WTC11 (cell line): ENCODE data around the gene ZFYVE1. TPM values are rescaled to one million over a fixed set of nuclear protein-coding genes. Genes with fewer than 3 reads are reported as not detected.

ENCODE experiments used
- ATAC-seq: fragments of 200-7000 bp; cut with Tn5 transposase; 2 replicates; pipeline ENCODE4 v1.10.0; 2021; ENCODE audit warnings: mild to moderate bottlenecking, moderate library complexity
- CTCF ChIA-PET: fragments of 300-600 bp; sonication (Branson Sonifier 250); formaldehyde crosslinking; loops from one replicate; lab custom pipeline; 2021; ENCODE audit warnings: antibody characterized with exemption; lab: Charles Lee
- POLR2A ChIA-PET: fragments of 350-600 bp; sonication (Branson Sonifier 250); formaldehyde crosslinking; loops from one replicate; lab custom pipeline; 2021; ENCODE audit warnings: antibody characterized with exemption; lab: Charles Lee
- DNase-seq: peaks from one replicate; pipeline ENCODE4 v3.0.0; 2021; ENCODE audit warnings: low spot score
- H3K27ac Mint-ChIP-seq: 2 replicates; pipeline ENCODE4 v1.8.0; 2021; ENCODE audit warnings: mixed read lengths
- H3K27me3 Mint-ChIP-seq: 2 replicates; pipeline ENCODE4 v1.8.0; 2021; ENCODE audit warnings: low read depth, mild to moderate bottlenecking, moderate library complexity, mixed read lengths
- H3K36me3 Mint-ChIP-seq: 2 replicates; pipeline ENCODE4 v1.8.0; 2021; ENCODE audit warnings: mixed read lengths
- H3K4me1 Mint-ChIP-seq: 2 replicates; pipeline ENCODE4 v1.8.0; 2022; ENCODE audit warnings: mixed read lengths
- H3K4me3 Mint-ChIP-seq: 2 replicates; pipeline ENCODE4 v1.8.0; 2021; ENCODE audit warnings: mild to moderate bottlenecking, moderate library complexity, mixed read lengths
- H3K9me3 Mint-ChIP-seq: 2 replicates; pipeline ENCODE4 v1.8.0; 2021; ENCODE audit warnings: mixed read lengths
- AFF4 ChIP-seq: sonication (generic); formaldehyde crosslinking; IDR thresholded peaks from 2 replicates; pipeline ENCODE4 v1.8.1; 2023; ENCODE audit warnings: mild to moderate bottlenecking, missing genetic modification reagents, borderline replicate concordance
- CTCF ChIP-seq: fragments of 200-600 bp; IDR thresholded peaks from 2 replicates; pipeline ENCODE4 v1.8.0; 2022; ENCODE audit warnings: antibody characterized with exemption
- FOXK1 ChIP-seq: sonication (generic); formaldehyde crosslinking; IDR thresholded peaks from 2 replicates; pipeline ENCODE4 v1.8.0; 2022; ENCODE audit warnings: mild to moderate bottlenecking, moderate library complexity, missing genetic modification reagents
- MLX ChIP-seq: sonication (generic); formaldehyde crosslinking; IDR thresholded peaks from 2 replicates; pipeline ENCODE4 v1.8.1; 2023; ENCODE audit warnings: mild to moderate bottlenecking, missing genetic modification reagents, moderate library complexity
- MXD4 ChIP-seq: fragments of 250-450 bp; sonication (Bioruptor Pico); IDR thresholded peaks from 2 replicates; pipeline ENCODE4 v1.8.0; 2021; ENCODE audit warnings: mild to moderate bottlenecking, moderate library complexity, borderline replicate concordance
- NFE2L1 ChIP-seq: sonication (generic); formaldehyde crosslinking; IDR thresholded peaks from 2 replicates; pipeline ENCODE4 v1.8.1; 2023; ENCODE audit warnings: missing genetic modification reagents
- RELA ChIP-seq: sonication (generic); formaldehyde crosslinking; IDR thresholded peaks from 2 replicates; pipeline ENCODE4 v1.8.1; 2022; ENCODE audit warnings: missing genetic modification reagents, mild to moderate bottlenecking, borderline replicate concordance
- STAT6 ChIP-seq: sonication (generic); formaldehyde crosslinking; conservative IDR thresholded peaks from 2 replicates; pipeline ENCODE4 v1.8.1; 2023; ENCODE audit warnings: mild to moderate bottlenecking, low read depth, missing genetic modification reagents, moderate library complexity
- TEAD4 ChIP-seq: sonication (generic); formaldehyde crosslinking; IDR thresholded peaks from 2 replicates; pipeline ENCODE4 v1.8.0; 2022; ENCODE audit warnings: mild to moderate bottlenecking, missing genetic modification reagents
- TP53 ChIP-seq: sonication (generic); formaldehyde crosslinking; IDR thresholded peaks from 2 replicates; pipeline ENCODE4 v1.8.1; 2023; ENCODE audit warnings: mild to moderate bottlenecking, missing genetic modification reagents
- ZNF138 ChIP-seq: sonication (generic); formaldehyde crosslinking; conservative IDR thresholded peaks from 2 replicates; pipeline ENCODE4 v1.8.1; 2022; ENCODE audit warnings: mild to moderate bottlenecking, moderate library complexity, missing genetic modification reagents
- ZNF263 ChIP-seq: sonication (generic); formaldehyde crosslinking; IDR thresholded peaks from 2 replicates; pipeline ENCODE4 v1.8.1; 2022; ENCODE audit warnings: low read depth, mild to moderate bottlenecking, moderate library complexity, missing genetic modification reagents
- ZNF423 ChIP-seq: fragments of 250-450 bp; sonication (Bioruptor Pico); IDR thresholded peaks from 2 replicates; pipeline ENCODE4 v2.1.2; 2022; ENCODE audit warnings: mild to moderate bottlenecking, moderate library complexity
- ZNF425 ChIP-seq: fragments of 250-450 bp; sonication (Bioruptor Pico); conservative IDR thresholded peaks from 2 replicates; pipeline ENCODE4 v1.9.0; 2021; ENCODE audit warnings: mild to moderate bottlenecking
- ZNF532 ChIP-seq: fragments of 250-450 bp; sonication (Bioruptor Pico); IDR thresholded peaks from 2 replicates; pipeline ENCODE4 v1.9.0; 2021; ENCODE audit warnings: mild to moderate bottlenecking, borderline replicate concordance
- total RNA-seq: library from RNA; stranded (reverse); gene quantifications from 3 replicates; pipeline ENCODE4 v1.2.3, GENCODE V29; 2021

ZFYVE1 gene
- total RNA-seq, 1 experiment from 2014 or later = 12.8 TPM

- CTCF ChIA-PET = interaction anchor here (0.5 to 3.1 kb wide), 43 partner anchors 9 to 693 kb away, joined by 3 to 59 read pairs (median 4); partner anchors contain the start of genes DCAF4, DPF3, RBM25 and ZFYVE1
- H3K4me3 Mint-ChIP-seq = no peak overlapping the region
- peak; percentile 79 for TF ChIP-seq CTCF
- TF ChIP-seq ZNF138 (CRISPR knock-in tag) = no peak
- H3K9me3 Mint-ChIP-seq = no peaks in the 10 kb centered on the region
- H3K36me3 Mint-ChIP-seq = peaks cover 16% of the 10 kb centered on the region
- peak; percentile 51 for ATAC-seq
- peak; percentile 82 for DNase-seq
- H3K27me3 Mint-ChIP-seq = no peaks in the 10 kb centered on the region
- no peaks in the 10 kb centered on the region for H3K4me1 Mint-ChIP-seq
- H3K27ac Mint-ChIP-seq = no peak overlapping the region
- POLR2A ChIA-PET = interaction anchor here (0.6 kb wide), 1 partner anchor 20 kb away, joined by 4 read pairs; no protein-coding TSS in a partner anchor
These were observed 78.3 kb downstream of the ZFYVE1 start for GRCh38 chr14:72948481-72949138.

GRCh38 chr14:72947366-72948160 is 79.3 kb downstream of the ZFYVE1 start:
- no peaks in the 10 kb centered on the region for H3K4me1 Mint-ChIP-seq
- H3K9me3 Mint-ChIP-seq = no peaks in the 10 kb centered on the region
- ChIA-PET POLR2A (no interaction called here), CTCF (interaction anchor here (0.6 to 3.1 kb wide), 13 partner anchors 8 to 433 kb away, joined by 3 to 59 read pairs (median 4); partner anchors contain the start of gene DCAF4)
- peak overlapping the region; percentile 65; the same call in 1 of the 2 replicates for H3K27ac Mint-ChIP-seq
- no peaks in the 10 kb centered on the region for H3K27me3 Mint-ChIP-seq
- DNase-seq = no peak
- ATAC-seq = no peak
- H3K36me3 Mint-ChIP-seq = peaks cover 24% of the 10 kb centered on the region
- H3K4me3 Mint-ChIP-seq = no peak overlapping the region
- TF ChIP-seq MXD4 = no peak
- TF ChIP-seq FOXK1 (CRISPR knock-in tag) = no peak
- TF ChIP-seq ZNF425 (CRISPR knock-in tag) = no peak
- no peak for TF ChIP-seq MLX (CRISPR knock-in tag)
- no peak for TF ChIP-seq AFF4
- TF ChIP-seq STAT6 (CRISPR knock-in tag) = no peak
- TF ChIP-seq TEAD4 (CRISPR knock-in tag) = no peak
- no peak for TF ChIP-seq ZNF263 (CRISPR knock-in tag)
- no peak for TF ChIP-seq ZNF532 (CRISPR knock-in tag)
- TF ChIP-seq NFE2L1 (CRISPR knock-in tag) = no peak
- no peak for TF ChIP-seq ZNF423 (CRISPR knock-in tag)
- TF ChIP-seq ZNF138 (CRISPR knock-in tag) = no peak
- TF ChIP-seq TP53 (CRISPR knock-in tag) = no peak
- no peak for TF ChIP-seq RELA (CRISPR knock-in tag)
